Measurements from ENCODE around the gene FIBCD1.
A peak's percentile ranks its signal among the peaks of the same experiment; 100 is the strongest.

FIBCD1 gene

DNA sequence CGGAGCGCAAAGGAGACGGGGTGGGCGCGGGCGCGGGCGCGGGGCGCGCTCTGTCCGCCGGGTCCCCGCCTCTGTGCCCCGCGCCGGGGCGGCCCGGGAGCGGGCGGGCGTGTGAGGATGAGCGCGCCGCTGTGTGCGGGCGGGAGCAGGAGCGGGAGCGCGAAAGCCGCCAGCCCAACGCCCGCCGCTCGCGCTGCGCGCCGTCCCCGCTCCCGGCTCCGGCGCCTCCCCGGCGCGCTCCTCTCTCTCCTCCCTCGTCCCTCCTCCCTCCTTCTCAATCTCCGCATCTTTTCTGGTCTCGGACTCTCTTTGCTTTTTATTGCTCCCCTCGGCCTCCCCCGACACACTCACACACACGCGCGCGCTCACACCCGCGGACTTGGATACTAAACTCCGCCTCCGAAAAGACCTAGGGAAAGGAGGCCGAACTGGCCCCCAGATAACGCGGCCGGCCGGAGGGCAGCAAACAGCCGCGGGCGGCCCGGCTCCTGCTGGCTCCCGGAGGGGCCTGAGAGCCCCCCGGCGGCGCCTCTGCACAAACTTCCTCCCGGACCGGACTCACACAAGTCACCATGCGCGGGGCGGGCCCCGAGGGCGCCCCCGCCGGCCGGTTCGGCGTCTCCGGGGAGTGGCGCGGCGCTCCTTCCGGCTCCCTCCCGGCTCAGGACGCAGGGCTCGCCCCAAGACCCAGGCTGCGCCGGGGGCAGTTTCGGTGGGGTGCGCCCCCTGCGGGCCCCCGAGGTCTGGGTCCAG, at the start of gene FIBCD1:
FIBCD1 (minus strand) TSS at position 596 of the 753 bp plus-strand sequence. CDS start 640 bp downstream, outside the sequence.
- in situ Hi-C loops (cut with MboI; ENCODE audit: low sequenced_read_pairs), result no loop called here

DNA sequence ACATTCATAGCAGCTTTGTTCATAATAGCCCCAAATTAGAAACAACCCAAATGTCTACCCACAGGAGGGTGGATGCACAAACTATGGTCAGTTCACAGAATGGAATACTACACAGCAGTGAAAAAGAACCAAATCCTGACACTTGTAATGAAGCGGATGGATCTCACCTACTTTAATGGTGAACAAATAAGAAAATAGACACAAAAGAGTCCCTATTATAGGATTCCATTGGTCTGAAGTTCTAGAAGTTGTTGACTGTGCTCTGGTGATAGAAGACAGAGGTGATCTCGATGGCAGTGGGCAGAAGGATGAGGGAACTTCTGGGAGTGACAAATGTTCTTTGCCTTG, 49.3 kb upstream of the FIBCD1 start:
- Histone ChIP-seq H3K36me3 (replicated peaks) (no peaks in the 10 kb centered on the region), H3K4me3 (no peak overlapping the region), H3K27me3 (ENCODE audit: low read depth) (no peaks in the 10 kb centered on the region), H3K4me1 (no peaks in the 10 kb centered on the region), H3K9me3 (no peaks in the 10 kb centered on the region)
- no peak for DNase-seq (ENCODE audit: low spot score in 2 of 2)
- in situ Hi-C loops (cut with MboI; ENCODE audit: low sequenced_read_pairs), result no loop called here

More for the DNA sequence above, at the start of gene FIBCD1:
- Histone ChIP-seq H3K27me3 (ENCODE audit: low read depth) (peaks cover 71% of the 10 kb centered on the region), H3K4me1 (no peaks in the 10 kb centered on the region), H3K36me3 (replicated peaks) (no peaks in the 10 kb centered on the region), H3K9me3 (no peaks in the 10 kb centered on the region), H3K4me3 (no peak within 1 kb of the TSS)
- peak in 1 of 2 experiments; percentile 20 for DNase-seq (ENCODE audit: low spot score in 2 of 2)

DNA sequence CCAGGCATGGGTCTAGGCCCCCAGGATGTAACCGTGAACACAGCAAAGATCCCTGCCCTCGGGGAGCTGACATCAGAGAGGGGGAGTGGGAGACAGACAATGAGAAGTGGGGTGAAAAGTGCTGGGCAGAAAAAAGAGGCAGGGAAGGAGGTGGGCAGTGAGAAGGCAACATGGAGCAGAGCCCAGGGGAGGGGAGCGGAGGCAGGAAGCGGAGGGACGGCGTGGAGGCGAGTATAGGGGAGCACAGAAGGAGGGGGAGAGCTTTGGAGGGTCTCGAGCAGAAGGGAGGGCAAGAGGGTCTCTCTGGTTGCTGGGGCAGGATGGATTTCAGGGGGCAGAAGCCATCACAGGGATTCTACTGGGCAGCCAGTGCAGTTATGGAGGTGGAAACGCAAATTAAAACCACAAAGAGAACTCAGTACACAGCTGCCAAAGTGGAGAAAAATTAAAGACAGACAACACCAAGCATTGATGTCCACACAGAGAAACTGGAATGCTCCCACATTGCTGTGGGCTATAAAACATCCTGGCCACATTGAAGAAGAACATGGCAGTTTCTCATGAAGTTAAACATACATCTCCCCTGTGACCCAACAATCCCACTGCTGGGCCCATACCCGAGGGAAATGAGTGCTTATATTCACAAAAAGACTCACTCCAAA, 48.8 kb upstream of the FIBCD1 start:
- Histone ChIP-seq H3K27me3 (ENCODE audit: low read depth) (no peaks in the 10 kb centered on the region), H3K36me3 (replicated peaks) (no peaks in the 10 kb centered on the region), H3K9me3 (no peaks in the 10 kb centered on the region), H3K4me1 (no peaks in the 10 kb centered on the region), H3K4me3 (no peak overlapping the region)
- in situ Hi-C loops (cut with MboI; ENCODE audit: low sequenced_read_pairs), result no loop called here
- DNase-seq (ENCODE audit: low spot score in 2 of 2), result no peak

GRCh38 chr9:130987054-130987453, 48.0 kb upstream of the FIBCD1 start:
- no peaks in the 10 kb centered on the region for H3K9me3 ChIP-seq
- no peaks in the 10 kb centered on the region for H3K36me3 ChIP-seq (replicated peaks)
- no peaks in the 10 kb centered on the region for H3K27me3 ChIP-seq (ENCODE audit: low read depth)
- H3K4me1 ChIP-seq, result no peaks in the 10 kb centered on the region
- H3K4me3 ChIP-seq, result no peak overlapping the region
- in situ Hi-C loops (cut with MboI; ENCODE audit: low sequenced_read_pairs), result no loop called here
- DNase-seq (ENCODE audit: low spot score in 2 of 2), result no peak

DNA sequence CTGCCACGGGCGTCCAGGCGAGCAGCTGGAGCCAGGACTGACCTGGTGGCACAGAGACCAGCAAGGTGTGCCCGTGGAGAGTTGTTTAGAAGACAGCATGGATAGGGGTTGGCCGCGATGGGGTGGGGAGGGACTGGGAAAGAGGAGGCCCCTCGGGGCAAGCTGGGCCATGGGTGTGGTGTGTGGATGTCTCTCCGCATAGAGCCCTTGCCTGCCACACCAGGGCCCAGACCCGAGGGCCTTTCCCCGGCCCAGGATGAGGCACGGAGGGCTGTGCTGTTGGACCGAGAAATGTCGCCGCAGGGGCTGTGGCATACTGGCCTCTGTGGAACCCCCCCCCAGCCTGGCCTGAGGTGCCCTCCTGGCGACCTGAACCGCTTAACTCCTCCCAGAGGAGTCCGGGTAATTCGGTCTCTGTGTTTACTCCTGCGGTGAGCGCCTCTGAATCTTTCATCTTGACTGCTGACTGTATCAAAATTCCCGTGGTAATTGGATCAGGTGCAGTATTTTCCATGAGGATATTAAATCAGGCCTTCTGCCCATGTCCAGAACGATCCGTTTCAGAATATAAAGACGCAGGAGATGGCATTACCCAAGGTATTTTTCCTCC, 47.4 kb upstream of the FIBCD1 start:
- H3K4me3 ChIP-seq, result no peak overlapping the region
- H3K36me3 ChIP-seq (replicated peaks), result no peaks in the 10 kb centered on the region
- H3K27me3 ChIP-seq (ENCODE audit: low read depth), result no peaks in the 10 kb centered on the region
- no peaks in the 10 kb centered on the region for H3K4me1 ChIP-seq
- no peaks in the 10 kb centered on the region for H3K9me3 ChIP-seq
- no peak for DNase-seq (ENCODE audit: low spot score in 2 of 2)
- in situ Hi-C loops (cut with MboI; ENCODE audit: low sequenced_read_pairs), result no loop called here

- no peaks in the 10 kb centered on the region for H3K4me1 ChIP-seq
- H3K4me3 ChIP-seq, result no peak overlapping the region
- no peaks in the 10 kb centered on the region for H3K9me3 ChIP-seq
- no peaks in the 10 kb centered on the region for H3K27me3 ChIP-seq (ENCODE audit: low read depth)
- no peaks in the 10 kb centered on the region for H3K36me3 ChIP-seq (replicated peaks)
- DNase-seq (ENCODE audit: low spot score in 2 of 2), result no peak
- in situ Hi-C loops (cut with MboI; ENCODE audit: low sequenced_read_pairs), result no loop called here
These were observed 46.6 kb upstream of the FIBCD1 start for GRCh38 chr9:130985606-130986162.

DNA sequence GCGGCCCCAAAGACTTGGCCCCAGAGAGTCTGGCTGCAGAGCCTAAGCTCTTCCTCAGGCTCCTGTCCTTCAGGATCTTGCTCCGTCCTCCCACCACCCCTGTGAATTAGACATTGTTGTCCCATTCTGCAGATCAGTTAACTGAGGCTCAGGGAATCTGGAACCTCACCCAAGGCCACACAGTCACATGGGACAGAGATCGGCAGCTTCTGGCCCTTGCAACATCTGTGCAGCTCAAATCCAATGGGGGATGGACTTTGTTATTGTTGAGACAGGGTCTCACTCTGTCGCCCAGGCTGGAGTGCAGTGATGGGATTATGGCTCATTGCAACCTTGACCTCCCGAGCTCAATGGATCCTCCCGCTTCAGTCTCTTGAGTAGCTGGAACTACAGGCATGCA, 46.0 kb upstream of the FIBCD1 start:
- no peak overlapping the region for H3K4me3 ChIP-seq
- no peaks in the 10 kb centered on the region for H3K27me3 ChIP-seq (ENCODE audit: low read depth)
- no peaks in the 10 kb centered on the region for H3K9me3 ChIP-seq
- in situ Hi-C loops (cut with MboI; ENCODE audit: low sequenced_read_pairs), result no loop called here
- DNase-seq (ENCODE audit: low spot score in 2 of 2), result no peak
- H3K4me1 ChIP-seq, result no peaks in the 10 kb centered on the region
- no peaks in the 10 kb centered on the region for H3K36me3 ChIP-seq (replicated peaks)

- Histone ChIP-seq H3K36me3 (replicated peaks) (no peaks in the 10 kb centered on the region), H3K9me3 (no peaks in the 10 kb centered on the region), H3K27me3 (ENCODE audit: low read depth) (no peaks in the 10 kb centered on the region), H3K4me3 (no peak overlapping the region), H3K4me1 (no peaks in the 10 kb centered on the region)
- DNase-seq (ENCODE audit: low spot score in 2 of 2), result no peak
- in situ Hi-C loops (cut with MboI; ENCODE audit: low sequenced_read_pairs), result no loop called here
These were observed 45.5 kb upstream of the FIBCD1 start for GRCh38 chr9:130984521-130984920.

DNA sequence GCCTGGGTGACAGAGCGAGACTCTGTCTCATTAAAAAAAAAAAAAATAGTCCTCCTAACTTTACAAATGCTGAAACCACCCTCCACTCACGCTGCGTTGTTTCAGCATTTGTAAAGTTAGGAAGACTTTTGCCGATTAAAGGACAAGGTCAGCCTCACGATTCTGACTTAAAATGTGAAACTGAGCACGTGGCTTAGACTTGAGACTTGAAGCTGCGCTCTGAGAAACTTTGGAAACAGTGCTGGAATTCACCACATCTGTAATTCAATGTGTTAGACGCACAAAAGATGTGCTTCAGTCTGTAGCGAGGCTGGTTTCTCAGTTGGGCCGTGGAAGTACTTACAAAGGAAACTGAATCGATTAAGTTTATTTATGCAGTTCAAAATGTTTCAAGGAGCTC, 44.9 kb upstream of the FIBCD1 start:
- Histone ChIP-seq H3K4me3 (no peak overlapping the region), H3K36me3 (replicated peaks) (no peaks in the 10 kb centered on the region), H3K27me3 (ENCODE audit: low read depth) (no peaks in the 10 kb centered on the region), H3K9me3 (no peaks in the 10 kb centered on the region), H3K4me1 (no peaks in the 10 kb centered on the region)
- in situ Hi-C loops (cut with MboI; ENCODE audit: low sequenced_read_pairs), result no loop called here
- DNase-seq (ENCODE audit: low spot score in 2 of 2), result no peak

DNA sequence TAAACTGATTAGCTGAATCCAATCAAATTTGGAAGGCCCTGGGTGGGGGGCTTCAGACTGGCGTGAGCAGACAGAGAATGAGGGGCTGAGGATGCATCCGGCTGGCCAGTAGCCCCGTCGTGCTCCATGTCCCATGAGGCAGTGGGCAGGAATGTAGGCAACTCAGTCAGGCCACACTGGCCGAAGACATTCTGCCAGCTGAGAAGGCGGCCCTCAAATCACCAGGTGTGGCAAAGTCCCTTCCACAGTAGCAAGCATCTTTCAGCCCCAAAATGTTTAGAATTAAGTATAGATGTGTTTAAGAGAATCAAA, 44.3 kb upstream of the FIBCD1 start:
- Histone ChIP-seq H3K27me3 (ENCODE audit: low read depth) (no peaks in the 10 kb centered on the region), H3K4me1 (no peaks in the 10 kb centered on the region), H3K36me3 (replicated peaks) (no peaks in the 10 kb centered on the region), H3K4me3 (no peak overlapping the region), H3K9me3 (no peaks in the 10 kb centered on the region)
- in situ Hi-C loops (cut with MboI; ENCODE audit: low sequenced_read_pairs), result no loop called here
- no peak for DNase-seq (ENCODE audit: low spot score in 2 of 2)

GRCh38 chr9:130982636-130983358, 43.8 kb upstream of the FIBCD1 start:
- Histone ChIP-seq H3K9me3 (no peaks in the 10 kb centered on the region), H3K4me1 (no peaks in the 10 kb centered on the region), H3K4me3 (no peak overlapping the region), H3K27me3 (ENCODE audit: low read depth) (no peaks in the 10 kb centered on the region), H3K36me3 (replicated peaks) (no peaks in the 10 kb centered on the region)
- DNase-seq (ENCODE audit: low spot score in 2 of 2), result no peak
- in situ Hi-C loops (cut with MboI; ENCODE audit: low sequenced_read_pairs), result no loop called here

DNA sequence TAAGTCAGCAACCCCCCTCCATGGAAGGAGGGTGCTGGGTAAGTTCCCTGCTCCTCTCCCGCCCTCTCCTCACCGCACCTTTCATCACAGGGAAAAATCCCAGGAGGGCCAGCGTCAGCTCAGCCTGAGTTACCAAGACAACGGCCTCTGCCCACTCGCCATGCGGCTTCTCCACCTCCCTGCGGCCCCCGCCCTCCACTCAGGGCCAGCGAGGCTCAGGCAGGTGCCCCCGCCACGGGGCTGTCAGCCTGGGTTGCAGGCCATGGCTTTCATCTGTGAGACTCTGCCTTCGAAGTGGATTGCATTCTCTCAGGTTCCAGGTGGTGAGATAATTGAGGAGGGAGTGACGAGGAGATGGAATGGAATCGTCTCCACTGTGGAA, 42.7 kb upstream of the FIBCD1 start:
- in situ Hi-C loops (cut with MboI; ENCODE audit: low sequenced_read_pairs), result no loop called here
- no peaks in the 10 kb centered on the region for H3K9me3 ChIP-seq
- no peaks in the 10 kb centered on the region for H3K4me1 ChIP-seq
- no peaks in the 10 kb centered on the region for H3K27me3 ChIP-seq (ENCODE audit: low read depth)
- H3K36me3 ChIP-seq (replicated peaks), result no peaks in the 10 kb centered on the region
- H3K4me3 ChIP-seq, result no peak overlapping the region
- no peak for DNase-seq (ENCODE audit: low spot score in 2 of 2)

- no peak for DNase-seq (ENCODE audit: low spot score in 2 of 2)
- no peaks in the 10 kb centered on the region for H3K9me3 ChIP-seq
- H3K4me3 ChIP-seq, result no peak overlapping the region
- H3K36me3 ChIP-seq (replicated peaks), result no peaks in the 10 kb centered on the region
- H3K27me3 ChIP-seq (ENCODE audit: low read depth), result no peaks in the 10 kb centered on the region
- in situ Hi-C loops (cut with MboI; ENCODE audit: low sequenced_read_pairs), result no loop called here
- H3K4me1 ChIP-seq, result no peaks in the 10 kb centered on the region
These were observed 42.1 kb upstream of the FIBCD1 start for GRCh38 chr9:130981002-130981755.
